22Rv1 (cell line): ENCODE measurements around the gene CUX1.

ENCODE experiments used
- ZFX ChIP-seq: fragments of 450-650 bp; IDR thresholded peaks from 2 replicates; pipeline ENCODE4 v1.6.1; 2017; ENCODE audit warnings: antibody characterized with exemption, borderline replicate concordance
- TF ChIP-seq, protein P1 (sequence below): fragments of 450-650 bp; IDR thresholded peaks from 2 replicates; pipeline ENCODE4 v1.5.1; 2017; ENCODE audit warnings: mild to moderate bottlenecking

DNA sequence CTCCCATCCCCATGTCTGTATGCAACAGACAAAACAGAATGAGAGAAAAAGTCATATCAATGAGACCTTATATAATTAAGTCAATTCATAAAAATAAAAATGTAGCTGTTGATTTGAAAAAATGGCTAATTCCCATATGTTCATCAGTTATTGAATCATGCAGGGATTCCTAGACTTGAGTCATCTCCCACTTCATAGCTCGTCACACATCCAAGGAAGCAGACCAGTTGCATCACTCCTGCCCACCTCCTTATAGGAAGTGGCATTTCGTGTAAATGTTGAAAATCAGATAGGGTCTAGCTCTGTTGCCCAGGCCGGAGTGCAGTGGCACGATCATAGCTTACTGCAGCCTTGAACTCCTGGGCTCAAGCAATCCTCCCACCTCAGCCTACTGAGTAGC lies 413.2 kb downstream of the CUX1 start:
- TF ChIP-seq, protein P1, sequence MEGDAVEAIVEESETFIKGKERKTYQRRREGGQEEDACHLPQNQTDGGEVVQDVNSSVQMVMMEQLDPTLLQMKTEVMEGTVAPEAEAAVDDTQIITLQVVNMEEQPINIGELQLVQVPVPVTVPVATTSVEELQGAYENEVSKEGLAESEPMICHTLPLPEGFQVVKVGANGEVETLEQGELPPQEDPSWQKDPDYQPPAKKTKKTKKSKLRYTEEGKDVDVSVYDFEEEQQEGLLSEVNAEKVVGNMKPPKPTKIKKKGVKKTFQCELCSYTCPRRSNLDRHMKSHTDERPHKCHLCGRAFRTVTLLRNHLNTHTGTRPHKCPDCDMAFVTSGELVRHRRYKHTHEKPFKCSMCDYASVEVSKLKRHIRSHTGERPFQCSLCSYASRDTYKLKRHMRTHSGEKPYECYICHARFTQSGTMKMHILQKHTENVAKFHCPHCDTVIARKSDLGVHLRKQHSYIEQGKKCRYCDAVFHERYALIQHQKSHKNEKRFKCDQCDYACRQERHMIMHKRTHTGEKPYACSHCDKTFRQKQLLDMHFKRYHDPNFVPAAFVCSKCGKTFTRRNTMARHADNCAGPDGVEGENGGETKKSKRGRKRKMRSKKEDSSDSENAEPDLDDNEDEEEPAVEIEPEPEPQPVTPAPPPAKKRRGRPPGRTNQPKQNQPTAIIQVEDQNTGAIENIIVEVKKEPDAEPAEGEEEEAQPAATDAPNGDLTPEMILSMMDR: no peak
- TF ChIP-seq ZFX: no peak
